NOMO-1 treated with DMSO at 0.1 percent for 48 hours (cell line): ENCODE data around the gene FTL.

ENCODE experiments used
- DNase-seq: peaks from one replicate; lab custom pipeline; 2025; ENCODE audit not compliant: unreplicated experiment; lab: John Stamatoyannopoulos, UW

The FTL gene

DNA sequence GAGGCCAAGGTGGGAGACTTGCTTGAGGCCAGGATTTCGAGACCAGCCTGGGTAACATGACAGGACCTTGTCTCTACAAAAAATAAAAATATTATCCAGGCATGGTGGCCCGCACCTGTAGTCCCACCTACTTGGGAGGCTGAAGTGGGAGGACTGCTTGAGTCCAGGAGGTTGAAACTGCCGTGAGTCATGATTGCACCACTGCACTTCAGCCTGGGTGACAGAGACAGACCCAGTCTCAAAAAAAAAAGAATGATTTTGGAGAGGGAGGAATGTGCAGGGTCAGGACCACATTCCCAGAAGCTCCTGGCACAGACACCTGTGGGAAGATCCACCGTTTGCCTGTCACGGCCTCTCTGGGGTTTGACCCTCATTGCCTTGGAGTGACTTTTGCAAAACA, 19.7 kb upstream of the FTL start:
- no peak for DNase-seq

DNA sequence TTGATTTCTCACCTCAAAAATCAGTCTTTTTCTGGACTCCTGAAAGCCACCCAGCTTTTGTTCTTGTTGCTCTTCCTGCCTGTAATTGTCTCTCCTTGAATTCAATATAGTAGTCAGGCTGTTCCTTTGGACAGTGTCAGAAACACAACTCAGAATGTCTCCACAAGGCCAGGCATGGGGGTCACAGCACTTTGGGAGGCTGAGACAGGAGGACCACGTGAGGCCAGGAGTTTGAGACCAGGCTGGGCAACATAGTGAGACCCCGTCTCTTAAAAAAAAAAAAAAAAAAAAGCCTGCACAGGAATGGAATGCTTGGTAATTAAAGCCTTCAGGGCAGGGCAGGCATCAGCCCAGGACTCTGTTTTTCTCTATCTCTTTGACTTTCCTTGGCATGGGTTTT, 19.3 kb upstream of the FTL start:
- no peak for DNase-seq

DNA sequence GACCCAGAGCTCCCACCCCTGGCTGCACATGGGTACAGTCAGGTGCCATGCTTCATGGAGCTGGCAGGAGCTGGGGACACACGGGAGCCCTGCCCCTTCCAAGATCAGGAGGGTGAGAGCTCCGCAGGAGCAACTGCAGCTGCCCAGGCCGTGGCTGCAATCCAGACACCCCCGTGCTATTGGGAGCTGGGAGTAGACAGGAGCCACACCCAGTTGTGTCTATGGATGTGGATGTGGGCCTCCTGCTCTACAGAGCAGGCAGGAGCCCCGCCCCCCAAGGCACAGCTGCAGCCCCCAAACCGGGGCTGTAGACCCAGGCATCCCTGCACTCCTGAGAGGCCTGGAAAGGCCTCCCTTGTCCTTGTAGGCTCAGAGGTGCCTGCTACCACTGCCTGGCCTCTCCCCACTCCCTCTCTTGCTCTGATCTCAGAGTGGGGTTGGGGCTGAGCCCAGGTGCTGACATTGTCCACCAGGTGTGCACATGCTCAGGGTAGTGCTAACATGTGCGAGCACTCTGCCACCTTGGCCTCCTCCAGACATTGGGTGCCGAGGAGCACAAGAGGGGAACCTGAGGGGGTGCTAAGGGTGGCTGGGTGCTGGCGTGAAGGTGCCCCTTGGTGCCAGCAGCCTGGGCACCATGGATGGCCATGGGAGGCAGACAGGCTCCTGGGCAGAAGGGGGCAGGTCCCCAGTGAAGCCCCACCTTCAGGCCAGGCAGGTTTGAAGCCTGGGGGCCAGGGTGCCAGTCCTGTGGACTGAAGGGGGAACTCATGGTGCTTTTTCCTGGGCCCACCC, 18.4 kb upstream of the FTL start:
- DNase-seq, result no peak

DNA sequence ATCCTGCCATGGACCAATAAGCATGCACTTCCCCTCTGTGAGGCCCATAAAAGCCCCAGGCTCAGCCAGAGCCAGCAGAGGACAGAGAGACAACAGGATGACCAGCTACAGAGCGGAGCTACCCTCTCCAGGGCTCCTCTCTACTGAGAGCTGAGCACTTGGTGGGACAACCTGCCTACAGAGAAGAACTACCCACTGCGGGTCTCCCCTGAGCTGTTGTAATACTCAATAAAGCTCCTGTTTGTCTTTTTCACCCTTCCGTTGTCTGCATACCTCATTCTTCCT, 17.9 kb upstream of the FTL start:
- DNase-seq, result no peak

DNA sequence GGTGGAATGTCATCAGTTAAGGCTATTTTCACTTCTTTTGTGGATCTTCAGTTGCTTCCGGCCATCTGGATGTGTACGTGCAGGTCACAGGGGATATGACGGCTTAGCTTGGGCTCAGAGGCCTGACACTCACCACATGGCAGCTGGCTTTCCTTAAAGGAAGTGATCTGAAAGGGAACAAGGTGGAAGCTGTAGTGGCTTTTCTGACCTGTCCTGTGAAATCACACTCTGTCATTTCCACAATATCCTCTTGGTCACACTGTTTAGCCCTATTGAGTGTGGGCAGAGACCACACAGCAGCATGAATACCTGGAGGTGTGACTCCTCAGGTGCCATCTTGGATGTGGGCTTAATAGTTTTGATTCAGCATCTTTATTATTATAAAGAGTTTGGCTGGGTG, 14.9 kb upstream of the FTL start:
- DNase-seq, result no peak

DNA sequence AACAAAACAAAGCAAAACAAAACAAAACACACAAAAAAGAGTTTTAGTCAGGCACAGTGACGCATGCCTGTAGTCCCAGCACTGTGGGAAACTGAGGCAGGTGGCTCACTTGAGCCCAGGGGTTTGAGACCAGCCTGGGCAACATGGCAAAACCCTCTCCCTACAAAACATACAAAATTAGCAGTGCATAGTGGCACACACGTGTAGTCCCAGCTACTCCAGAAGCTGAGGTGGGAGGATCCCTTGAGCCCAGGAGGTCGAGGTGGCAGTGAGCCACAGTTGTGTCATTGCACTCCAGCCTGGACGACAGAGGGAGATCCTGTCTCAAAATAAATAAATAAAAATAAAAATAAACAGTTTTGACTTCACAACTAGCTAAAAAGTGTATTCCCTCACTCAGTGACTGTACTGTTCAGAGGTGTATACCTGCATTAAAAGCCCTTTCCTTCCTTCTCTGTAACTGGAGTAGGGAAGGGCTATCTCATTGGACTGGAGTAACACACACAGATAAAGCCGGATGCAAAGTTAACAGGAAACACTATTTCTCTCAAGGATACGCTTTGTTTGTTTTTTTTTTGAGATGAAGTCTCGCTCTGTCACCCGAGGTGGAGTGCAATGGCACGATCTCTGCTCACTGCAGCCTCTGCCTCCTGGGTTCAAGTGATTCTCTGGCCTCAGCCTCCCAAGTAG, 14.1 kb upstream of the FTL start:
- DNase-seq, result no peak

DNA sequence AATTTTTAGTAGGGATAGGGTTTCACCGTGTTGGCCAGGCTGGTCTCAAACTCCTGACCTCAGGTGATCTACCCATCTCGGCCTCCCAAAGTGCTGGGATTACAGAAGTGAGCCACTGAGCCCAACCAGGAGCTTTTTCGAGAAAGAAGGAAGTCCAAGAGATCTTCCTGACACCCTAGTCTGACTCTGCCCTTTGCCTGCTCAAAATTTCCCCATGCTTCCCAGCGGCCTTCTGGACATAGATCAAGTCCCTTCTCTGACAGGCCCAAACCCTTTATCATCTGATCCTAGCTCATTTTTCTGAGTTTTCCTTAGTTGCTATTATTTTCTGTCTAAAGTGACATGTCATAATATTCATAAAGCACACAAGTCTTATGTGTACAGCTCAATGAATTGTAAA, 12.0 kb upstream of the FTL start:
- no peak for DNase-seq

DNA sequence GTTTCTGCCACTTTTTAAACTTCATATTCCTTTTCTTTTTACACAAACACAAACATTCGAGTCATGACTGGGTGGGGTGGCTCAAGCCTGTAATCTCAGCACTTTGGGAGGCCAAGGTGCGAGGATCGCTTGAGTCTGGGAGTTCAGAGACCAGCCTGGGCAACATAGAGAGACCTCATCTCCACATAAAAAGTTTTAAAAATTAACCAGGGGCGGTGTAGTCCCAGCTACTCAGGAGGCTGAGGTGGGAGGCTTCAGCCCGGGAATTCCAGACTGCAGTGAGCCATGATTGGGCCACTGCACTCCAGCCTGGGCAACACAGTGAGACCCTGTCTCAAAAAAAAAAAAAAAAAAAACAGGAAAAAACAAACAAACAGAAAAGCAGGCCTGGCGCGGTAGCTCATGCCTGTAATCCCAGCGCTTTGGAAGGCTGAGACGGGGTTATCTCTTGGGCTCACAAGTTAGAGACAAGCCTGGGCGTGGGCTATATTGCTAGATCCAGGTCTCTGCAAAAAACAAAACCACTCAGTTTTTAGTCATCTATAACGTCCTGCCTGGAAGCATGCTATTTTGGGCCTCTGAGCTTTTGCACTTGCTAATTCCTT, 11.0 kb upstream of the FTL start:
- DNase-seq, result no peak

DNA sequence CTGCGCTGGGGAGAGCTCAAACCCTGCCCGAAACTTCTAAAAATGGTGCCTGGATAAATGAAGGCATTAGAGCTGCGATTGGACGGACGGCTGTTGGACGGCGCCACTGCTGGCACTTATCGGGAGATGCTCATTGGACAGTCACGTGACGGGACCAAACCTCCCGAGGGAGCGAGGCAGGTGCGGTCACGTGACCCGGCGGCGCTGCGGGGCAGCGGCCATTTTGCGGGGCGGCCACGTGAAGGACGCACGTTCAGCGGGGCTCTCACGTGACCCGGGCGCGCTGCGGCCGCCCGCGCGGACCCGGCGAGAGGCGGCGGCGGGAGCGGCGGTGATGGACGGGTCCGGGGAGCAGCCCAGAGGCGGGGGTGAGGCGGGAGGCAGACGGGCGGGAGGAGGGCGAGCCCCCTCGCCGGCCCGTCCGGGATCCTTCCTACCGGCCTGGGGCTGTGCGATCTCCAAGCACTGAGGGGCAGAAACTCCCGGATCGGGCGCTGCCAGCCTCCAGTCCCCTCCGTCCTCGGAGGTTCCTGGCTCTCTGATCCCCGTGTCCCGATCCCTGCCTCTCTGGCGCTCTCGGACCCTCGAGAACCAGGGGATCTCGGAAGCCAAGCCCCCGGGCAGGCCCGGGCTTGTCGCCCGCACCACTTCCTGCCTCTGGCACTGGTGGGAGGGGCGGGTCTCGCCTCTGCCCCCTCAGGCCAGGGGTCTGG, 10.4 kb upstream of the FTL start, which contains the start of gene BAX:
BAX (plus strand) TSS at position 281 of the 713 bp plus-strand sequence; CDS start at position 335, 54 bp downstream.
- peak; percentile 93 for DNase-seq

DNA sequence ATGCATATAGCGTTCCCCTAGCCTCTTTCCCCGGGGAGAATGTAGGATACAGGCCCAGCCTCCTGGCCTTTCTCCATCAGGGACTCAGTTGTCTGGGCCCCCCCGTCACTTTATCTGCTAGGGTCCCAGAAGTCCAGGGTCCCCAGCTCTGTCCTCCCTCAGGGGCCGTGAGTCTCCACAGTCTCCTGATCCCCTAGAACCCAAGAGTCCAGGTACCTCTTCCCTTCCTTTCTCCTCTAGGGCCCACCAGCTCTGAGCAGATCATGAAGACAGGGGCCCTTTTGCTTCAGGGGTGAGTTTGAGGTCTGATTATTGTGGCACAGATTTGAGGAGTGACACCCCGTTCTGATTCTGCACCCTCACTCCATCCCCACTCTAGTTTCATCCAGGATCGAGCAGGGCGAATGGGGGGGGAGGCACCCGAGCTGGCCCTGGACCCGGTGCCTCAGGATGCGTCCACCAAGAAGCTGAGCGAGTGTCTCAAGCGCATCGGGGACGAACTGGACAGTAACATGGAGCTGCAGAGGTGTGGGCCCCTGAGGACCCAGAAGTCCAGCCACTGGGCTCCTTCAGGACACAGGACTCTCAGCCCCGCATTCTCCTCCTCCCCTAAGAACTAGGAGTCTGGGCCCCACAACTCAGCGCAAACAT, 9.7 kb upstream of the FTL start:
- DNase-seq, result no peak

DNA sequence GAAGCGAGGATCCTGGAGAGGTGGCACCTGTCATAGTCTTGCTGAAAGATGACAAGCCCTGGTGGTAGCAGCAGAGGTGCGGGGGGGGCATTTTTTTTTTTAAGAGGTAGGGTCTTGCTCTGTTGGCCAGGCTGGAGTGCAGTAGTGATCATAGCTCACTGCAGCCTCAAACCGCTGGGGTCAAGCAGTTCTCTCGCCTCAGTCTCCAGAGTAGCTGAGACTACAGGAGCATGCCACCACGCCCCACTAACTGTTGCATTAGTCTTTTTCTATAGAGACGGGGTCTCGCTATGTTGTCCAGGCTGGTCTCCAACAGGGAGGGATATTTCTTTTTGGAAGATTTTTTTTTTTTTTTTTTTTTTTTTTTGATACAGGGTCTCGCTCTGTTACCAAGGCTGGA, 7.1 kb upstream of the FTL start:
- DNase-seq, result no peak

DNA sequence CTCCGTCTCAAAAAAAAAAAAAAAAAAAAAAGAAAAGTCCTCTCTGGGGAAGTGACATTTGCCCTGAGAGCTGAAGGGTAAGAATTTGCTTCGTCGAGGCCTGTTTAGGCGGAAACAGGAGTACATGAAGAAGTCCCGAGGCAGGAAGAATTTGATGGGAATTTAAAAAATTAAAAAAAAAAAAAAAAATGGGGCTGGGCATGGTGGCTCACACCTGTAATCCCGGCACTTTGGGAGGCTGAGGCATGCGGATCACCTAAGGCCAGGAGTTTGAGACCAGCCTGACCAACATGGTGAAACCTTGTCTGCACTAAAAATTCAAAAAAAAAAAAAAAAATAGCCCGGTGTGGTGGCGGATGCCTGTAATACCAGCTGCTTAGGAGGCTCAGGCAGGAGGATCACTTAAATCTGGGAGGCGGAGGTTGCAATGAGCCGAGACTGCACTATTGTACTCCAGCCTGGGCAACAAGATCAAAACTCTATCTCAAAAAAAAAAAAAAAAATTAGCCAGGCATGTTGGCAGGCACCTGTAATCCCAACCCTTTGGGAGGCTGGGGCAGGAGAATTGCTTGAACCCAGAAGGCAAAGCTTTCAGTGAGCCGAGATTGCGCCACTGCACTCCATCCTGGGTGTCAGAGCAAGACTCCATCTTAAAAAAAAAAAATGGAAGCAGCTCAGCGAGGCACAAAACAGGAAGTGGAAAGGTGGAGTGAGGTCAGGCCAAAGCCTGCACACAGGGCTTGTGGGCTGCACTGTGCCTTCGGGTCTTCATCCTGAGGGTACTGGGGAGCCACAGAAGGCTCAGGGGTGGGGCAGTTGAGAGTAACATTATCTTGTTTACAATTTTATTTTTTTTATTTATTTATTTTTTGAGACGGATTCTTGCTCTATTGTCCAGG, 5.5 kb upstream of the FTL start:
- no peak for DNase-seq

DNA sequence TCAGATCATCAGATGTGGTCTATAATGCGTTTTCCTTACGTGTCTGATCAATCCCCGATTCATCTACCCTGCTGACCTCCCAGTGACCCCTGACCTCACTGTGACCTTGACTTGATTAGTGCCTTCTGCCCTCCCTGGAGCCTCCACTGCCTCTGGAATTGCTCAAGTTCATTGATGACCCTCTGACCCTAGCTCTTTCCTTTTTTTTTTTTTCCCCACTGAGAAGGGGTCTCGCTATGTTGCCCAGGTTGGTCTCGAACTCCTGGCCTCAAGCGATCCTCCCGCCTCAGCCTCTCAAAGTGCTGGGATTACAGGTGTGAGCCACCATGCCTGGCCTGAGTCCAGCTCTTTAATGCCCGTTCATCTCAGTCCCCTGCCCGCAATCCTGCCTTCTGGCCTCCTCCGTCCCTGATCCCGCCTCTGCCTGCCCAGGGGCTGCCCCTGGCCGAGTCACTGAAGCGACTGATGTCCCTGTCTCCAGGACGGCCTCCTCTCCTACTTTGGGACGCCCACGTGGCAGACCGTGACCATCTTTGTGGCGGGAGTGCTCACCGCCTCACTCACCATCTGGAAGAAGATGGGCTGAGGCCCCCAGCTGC, 4.0 kb upstream of the FTL start:
- DNase-seq, result no peak

DNA sequence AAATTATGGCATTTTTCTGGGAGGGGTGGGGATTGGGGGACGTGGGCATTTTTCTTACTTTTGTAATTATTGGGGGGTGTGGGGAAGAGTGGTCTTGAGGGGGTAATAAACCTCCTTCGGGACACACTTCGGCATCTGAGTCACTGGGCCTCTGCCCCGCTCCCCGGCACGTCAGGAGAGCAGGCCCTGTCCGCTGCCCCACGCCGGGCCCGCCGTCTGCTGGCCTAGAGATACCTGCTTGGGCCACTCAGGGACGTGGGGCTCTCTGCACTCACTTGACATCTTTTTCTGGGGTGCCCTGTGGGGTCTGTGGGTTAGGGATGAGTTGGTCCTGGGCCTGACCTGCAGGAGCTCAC, 3.5 kb upstream of the FTL start:
- DNase-seq, result no peak

DNA sequence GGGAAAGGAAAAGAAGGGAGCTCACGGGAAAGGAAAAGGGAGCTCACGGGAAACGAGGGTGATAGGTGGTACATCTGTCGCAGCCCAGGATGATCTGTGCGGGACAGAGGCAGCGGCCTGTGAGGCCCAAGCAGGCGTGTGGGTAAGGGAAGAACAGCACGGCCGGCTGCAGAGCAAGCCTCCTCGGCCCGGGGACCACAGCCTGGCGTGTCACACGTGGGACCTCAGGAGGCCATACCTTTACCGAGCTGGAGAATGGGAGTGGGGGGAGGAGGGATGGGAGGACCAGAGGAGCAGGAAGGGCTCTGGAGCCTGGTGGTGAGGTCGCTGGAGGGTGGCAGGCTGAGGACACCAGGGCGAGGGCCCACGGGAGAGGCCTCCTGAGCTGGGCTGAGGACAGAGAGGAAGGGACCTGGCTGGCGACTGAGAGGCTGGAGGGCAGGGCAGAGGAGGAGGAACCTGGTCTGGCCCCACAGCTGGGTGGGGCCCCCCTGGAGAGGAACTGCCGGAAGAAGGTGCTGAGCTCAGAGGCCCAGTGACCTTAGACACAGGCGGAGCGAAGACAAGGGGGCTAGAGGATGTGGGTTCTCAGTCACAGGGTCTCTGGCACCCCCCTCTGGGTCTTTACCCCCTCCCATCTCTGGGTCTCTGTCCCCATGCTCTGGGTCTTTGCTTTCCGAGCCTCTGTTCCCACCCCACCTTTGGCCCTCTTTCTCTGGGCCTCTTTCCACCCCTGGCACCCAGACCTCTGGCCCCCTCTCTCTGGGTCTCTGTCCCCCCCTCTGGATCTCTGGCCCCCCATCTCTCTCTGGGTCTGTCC, 2.9 kb upstream of the FTL start:
- peak; percentile 90 for DNase-seq

DNA sequence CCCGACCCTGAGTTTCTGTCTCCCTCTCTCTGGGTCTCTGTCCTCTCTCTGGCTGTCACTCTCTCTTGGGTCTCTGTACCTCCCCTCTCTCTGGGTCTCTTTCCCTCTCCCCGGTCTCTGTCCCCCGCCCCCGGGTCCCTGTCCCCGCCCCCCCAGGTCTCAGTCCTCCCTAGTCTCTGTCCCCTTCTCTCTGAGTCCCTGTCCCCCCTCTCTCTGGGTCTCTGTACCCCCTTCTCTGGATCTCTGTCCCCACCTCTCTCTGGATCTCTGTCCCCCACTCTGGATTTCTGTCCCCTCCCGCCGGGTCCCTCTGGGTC, 2.3 kb upstream of the FTL start:
- no peak for DNase-seq

DNA sequence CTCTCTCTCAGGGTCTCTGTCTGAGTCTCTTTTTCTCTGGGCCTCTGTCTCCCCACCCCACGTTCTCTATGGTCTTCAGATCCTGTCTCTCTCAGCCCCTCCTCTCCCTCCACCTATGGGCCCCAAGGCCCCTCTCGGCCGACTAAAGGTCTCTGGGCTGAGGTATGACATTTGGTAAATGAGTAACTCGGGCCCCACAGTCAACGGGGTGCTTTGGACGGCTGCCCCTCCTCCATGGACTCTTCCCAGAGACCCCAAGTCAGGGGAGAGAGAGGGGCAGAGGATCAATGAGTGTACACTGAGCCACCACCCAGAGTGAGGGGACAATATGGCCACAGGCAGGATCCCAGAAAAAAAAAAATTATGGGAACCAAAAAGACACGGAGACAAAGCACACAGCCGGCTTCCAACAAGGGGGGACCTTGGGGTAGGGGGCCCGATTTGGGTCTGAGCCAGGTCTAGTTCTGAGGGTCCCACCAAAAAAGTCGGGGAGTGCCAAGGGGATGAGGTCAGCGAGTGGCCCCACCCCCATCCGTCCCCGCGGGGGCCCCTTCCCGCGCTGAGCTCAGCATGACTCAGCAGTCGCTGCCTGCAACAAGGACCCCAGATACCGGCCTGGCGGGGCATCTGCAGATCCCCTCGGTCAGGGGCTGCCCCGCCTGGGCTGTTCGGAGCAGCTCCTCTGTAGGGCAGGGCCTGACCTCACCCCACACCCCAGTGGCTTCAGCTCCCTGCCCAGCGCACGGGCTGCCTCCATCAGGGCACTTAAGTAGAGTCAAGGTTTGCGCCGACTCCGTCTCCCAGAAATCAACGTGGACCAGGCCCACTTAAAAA, 1.5 kb upstream of the FTL start:
- peak; percentile 51 for DNase-seq

DNA sequence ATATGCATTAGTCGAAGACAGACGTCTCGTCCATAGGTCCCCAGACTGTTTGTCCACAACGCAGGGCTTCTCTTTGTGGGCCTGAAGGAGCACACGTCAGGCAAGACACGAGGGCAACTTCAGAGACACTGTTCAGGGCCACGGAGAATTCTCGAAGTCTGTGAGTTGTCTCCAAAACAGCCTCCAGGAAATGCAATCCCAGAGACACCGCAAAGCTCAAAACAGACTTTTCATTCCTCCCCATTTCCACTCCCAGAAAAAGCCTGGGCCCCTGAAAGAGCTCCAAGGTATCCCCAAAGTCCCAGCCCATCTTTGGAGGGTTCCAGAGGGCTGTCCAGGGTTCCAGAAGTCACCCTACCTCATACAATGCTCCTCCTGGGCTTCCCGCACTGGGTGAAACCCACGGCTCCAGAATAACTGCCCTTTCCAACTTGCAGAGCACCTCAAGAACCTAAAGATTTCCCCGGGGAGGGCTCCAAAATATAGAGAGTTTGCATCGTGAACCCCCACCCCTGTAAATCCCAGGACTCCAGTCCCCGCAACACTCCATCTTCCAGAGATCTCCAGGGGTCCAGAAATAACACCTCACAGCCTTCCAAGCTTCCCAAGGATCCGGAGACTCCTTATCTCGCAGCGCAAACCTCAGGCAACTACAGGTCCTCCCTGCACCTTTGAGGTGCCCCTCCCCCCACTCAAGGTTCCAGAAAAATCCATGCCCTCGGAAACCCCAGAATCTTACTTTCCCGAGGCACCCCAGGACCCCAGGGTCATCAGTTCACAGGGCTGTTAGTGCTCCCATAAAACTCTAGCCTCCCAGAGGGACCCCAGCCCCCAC, 687 bp upstream of the FTL start:
- DNase-seq, result no peak
